ENCODE results near the gene RUNX2. TPM values are rescaled to one million over a fixed set of nuclear protein-coding genes. Genes with fewer than 3 reads are reported as not detected.
"Not testable (repeated sequence)": the region's sequence is repeated elsewhere in the genome, so short reads cannot be mapped to it uniquely, and the experiment has no call there.

RUNX2 gene
- total RNA-seq, 1 donor from 2014 or later: under 0.01 TPM

DNA sequence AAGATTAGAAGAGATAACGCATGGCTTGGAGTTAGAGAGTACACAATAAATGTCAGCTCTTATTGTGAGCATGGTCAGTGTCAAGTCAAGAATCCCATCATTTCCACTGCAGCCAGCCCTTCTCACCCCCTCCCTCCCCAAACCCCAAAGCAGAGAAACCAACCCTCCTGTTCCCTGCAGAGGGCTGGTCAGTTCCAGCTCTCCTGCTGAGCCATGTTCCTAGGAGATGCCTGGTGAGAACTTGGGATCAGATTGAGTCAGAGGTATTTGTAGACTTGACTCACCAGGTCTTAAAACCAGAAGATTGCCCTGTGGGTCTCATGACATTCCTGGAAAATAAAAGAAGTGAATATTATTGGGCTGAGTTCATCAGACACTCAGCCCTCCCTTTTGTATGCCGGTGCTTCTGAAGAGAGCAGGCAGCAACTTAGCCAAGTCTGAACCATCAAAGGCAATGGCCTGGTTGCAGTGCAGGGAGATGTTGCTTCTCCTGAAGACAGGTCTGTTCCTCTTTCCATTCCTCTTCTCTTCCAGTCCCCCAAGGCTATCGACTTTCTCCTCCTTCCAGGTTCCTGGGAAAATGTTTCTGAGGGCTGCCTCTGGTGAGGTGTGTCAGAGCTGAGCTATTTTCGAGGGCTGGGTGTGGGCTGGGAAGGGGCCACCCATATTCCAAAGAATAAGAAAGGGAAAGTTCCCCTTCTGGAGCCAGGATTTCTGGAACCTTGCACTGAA is 327.8 kb downstream of the RUNX2 start:
- peak; percentile 54 for DNase-seq

DNA sequence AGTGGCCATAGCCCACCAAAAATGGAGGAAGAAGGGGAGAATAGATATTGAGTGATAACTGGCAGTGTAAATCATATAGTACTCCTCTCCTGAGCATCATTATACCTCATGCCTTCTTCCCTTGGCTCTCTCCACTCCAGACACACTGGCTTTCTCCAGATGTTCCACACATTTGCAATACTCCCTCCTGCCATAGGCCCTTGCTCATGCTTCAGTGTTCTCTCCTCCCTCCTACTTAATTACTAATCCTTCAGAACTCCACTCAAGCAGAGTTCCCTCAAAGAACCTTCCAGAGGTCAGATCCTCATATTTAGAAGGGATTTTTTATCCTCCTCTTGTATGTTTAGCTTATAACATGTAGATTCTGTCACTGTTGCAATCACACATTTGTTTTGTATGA is 329.1 kb downstream of the RUNX2 start:
- no peak for DNase-seq

DNA sequence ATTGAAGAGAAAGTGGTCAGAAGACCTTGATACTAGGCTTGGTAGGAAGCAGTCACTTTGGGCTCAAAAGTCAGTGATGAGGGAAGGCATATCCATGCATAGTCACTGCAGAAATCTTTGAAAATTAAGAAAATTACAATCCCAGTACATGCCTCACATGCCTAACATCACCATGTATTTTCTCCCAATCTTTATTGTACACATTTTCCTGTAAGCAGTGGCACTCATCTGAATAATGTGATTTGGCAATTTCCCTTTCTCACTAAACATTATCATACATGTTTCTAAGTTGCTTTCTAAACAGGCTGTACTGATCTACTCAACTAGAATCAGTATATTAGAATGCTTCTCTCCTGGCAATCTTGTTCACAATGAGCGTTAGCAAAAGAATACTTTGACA is 330.3 kb downstream of the RUNX2 start:
- DNase-seq: no peak

DNA sequence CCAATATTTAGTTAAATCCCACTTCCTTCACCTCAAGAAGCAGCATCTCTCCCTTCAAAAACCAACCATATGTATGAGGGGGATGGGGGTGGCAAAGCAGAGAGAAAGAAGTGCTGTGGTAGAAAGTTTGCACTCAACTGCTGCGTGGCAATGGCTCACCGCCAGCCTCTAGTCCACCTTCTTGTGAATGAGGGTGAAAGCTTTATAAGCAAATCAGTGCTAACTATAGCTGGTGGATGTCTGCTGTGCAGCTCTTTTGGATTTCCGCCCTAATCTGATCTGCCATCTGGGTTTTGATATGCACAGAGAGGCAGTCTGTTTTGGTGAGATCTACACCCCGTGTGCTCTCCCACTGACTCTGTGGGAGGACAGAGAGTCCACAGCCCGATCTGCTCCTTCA is 330.8 kb downstream of the RUNX2 start:
- no peak for DNase-seq

DNA sequence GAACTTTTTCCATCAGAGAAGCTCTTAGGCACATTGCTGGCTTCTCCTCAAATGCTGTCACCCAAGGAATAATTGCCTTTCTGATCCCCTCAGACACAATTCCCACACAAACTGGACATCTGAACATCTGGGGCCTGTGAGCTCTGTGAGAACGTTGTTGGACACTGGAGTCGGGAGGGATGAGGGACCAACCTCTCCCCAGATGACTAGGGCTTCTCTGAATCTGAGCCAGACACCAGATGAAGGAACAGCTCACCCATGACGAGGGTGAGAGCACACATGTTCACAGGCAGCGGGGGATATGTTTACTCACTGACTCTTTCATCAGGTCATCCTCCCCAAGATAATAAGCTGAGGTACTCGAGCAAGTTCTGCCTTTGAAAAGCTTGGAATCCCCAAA is 333.5 kb downstream of the RUNX2 start:
- no peak for DNase-seq

DNA sequence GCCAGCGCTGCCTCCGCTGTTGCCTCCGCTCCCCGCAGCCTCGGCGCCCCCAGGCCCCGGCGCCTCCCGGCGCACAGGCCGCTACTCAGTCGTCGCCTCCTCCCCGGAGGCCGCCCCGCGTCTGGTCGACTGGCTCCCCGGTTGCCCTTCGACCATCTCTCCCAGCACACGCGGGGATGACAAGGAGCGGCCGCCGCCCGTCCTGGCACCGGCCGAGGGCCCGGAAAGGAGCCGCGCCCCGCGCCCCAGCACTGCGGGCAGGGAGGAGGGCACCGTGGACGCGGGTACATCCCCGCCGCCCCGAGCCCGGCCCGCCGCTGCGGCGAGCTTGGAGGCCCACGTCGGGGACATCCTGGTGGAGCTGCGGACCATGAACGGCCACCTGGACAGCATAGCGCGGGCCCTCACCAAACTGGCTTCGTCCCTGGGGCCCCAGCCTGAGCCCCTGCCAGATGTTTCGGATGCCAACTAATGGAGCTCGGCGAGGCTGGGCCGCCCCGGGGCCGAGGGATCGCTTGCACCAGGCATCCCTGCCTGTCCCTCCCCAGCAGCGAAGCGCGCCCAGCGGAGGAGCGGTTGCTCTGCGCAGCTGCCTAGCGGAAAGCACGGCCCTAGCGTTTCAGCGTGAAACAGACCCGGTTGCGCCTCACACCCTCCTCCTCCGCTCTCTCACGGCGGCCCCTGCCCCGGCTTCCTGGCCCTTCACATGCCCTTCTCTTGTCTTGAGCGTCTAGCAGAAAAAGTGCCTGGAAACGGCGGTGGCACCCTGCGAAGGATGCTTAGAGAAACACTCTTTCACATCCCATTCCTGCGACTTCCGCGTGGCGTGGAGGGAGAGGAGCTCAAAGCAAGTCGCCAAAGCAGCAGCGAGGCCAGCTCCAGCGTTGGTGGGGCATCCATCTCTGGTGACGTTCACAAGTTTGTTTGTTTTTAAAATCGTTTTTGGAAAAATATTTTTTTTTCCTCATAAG is 335.4 kb downstream of the RUNX2 start:
- peak; percentile 58 for DNase-seq

DNA sequence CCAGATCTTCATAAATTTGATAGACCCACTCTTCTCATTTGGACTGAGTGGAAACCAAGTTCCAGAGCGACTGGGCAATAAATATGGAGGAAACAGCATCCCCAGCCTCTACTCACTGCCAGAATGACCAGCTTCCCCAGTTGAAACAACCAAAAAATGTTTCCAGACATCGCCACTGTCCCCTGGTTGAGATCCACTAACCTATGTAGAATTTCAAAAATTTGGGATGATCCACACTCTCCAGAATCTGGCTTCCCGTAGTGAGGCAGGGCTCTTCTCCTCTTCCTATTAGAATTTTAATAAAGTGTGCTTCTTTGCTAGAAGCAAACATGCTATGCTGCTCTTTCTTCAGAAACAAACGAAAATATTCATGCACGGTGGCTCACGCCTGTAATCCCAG is 336.6 kb downstream of the RUNX2 start:
- DNase-seq: no peak

DNA sequence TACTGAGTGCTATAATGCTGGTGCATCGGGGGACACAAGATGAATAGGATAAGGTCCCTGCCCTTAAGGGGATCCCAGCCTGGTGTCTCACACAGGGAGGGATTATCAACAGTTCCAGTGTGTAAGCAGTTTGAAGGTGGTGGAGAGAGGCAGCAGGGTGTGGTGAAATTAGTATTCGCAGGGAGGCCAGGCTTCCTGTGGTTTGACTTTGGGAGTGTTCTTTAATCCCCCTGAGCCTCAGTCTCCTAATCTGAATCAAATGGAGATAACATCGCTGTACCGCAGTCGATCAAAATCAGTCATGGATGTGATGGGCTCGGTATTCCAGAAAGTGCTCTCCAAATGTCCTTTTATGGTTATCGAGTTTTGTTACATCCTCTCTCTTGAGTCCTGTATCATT is 337.7 kb downstream of the RUNX2 start:
- no peak for DNase-seq

DNA sequence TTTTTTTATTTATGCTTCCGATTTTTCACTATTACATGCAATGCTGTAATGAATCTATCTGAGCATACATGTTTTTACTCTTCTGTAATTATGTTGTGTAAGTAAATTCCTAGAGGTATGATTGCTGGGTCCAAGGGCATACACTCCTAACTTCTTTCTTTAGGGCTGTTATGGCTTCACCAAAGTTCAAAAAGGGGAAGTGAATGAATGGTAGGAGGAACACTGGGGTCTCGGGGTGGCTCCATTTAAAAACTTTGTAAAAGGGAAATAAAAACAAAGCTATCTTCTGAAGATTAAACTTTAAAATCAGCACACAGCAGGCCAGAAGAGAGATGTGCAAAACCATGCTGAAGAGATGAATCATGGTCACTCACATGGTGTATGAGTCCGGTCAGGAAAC is 338.7 kb downstream of the RUNX2 start:
- no peak for DNase-seq

DNA sequence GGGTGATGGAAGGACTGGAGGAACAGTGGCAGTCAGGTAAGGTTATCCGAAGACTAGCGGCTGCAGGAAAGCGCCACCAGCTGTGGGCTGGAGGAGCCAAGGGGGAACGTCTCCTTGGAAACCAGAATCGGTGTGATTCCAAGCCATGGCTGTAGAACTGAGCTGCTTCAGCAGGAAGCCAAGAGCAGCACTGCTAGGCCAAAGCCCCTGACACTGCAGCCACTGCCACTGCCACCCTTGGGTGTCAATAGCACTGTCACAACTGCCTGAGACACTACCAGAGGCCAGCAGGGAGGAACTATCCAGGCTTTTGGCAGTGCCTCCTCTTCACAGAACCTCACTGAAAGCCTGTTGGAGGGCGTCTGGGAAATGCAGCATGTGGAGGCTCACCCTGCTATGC is 339.2 kb downstream of the RUNX2 start:
- DNase-seq: no peak

DNA sequence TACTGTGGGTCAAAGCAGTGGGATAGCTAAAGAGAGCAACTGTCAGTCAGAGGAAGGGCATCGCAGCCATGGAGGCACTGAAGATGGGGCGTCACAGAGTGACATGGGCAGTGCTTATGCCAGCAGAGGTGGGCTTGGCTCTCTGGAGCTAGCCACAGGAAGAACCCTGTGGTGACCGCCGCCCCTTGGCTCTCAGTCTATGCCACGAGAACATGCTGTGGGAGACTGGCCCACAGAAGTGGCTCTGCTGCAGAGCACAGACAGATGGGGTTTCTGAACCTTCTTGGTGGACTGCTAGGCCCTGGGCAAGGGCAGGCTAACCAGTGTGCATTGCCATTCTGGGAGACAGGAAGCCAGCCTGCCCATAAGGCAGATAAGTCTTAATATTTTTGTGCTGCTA is 339.6 kb downstream of the RUNX2 start:
- DNase-seq: no peak

DNA sequence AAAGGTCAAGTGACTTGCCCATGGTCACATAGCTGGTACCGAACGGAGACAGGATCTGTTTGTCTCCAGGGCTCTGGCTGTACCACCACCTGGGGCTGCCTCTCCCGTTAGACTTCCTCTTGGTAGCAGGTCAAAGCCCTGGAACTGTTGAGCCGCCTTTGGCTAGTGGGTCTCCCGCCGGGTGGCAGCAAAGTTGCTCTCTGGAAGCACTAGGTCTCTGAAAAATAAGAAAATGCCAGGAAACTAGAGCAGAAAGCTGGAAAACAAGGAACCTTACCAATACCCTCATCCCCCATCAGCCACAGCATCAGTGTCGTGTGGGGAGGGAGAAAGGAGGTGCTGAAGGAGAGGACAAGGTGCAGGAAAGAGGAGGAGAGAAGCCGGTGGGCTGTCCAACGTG is 340.6 kb downstream of the RUNX2 start:
- DNase-seq: no peak

DNA sequence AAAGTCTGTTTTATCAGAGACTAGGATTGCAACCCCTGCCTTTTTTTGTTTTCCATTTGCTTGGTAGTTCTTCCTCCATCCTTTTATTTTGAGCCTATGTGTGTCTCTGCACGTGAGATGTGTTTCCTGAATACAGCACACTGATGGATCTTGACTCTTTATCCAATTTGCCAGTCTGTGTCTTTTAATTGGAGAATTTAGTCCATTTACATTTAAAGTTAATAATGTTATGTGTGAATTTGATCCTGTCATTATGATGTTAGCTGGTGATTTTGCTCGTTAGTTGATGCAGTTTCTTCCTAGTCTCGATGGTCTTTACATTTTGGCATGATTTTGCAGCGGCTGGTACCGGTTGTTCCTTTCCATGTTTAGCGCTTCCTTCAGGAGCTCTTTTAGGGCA is 345.0 kb downstream of the RUNX2 start:
- DNase-seq: not testable (repeated sequence)

DNA sequence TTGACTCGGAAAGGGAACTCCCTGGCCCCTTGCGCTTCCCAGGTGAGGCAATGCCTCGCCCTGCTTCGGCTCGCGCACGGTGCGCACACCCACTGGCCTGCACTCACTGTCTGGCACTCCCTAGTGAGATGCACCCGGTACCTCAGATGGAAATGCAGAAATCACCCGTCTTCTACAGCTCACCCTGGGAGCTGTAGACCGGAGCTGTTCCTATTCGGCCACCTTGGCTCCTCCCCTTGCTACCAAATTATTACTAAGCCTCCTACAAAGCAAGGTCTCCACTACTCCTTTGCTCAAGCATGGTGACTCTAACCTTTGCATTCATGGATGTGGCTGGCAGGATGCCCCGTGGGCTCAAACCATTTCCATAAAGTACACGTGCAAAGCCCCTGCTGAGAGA is 347.0 kb downstream of the RUNX2 start:
- DNase-seq: not testable (repeated sequence)

DNA sequence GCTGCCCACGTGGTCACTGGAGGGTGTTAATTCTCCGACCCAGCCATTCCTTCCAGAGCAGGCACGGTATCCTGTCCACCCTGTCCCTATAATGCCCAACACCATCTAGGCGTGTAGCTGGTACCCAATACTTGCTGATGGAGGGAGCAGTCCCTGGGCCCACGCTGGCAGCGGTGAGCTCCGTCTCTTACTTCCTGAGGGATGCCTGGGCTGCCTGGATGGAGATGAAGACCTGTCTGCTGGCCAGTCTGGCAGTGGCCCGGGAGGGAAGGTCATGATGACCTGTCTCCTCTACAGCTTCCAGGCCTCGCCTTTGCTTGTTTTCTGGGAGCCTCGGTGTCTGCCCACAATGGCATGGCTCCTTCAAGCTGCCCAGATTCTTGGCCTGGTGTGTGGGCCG is 347.5 kb downstream of the RUNX2 start:
- no peak for DNase-seq

DNA sequence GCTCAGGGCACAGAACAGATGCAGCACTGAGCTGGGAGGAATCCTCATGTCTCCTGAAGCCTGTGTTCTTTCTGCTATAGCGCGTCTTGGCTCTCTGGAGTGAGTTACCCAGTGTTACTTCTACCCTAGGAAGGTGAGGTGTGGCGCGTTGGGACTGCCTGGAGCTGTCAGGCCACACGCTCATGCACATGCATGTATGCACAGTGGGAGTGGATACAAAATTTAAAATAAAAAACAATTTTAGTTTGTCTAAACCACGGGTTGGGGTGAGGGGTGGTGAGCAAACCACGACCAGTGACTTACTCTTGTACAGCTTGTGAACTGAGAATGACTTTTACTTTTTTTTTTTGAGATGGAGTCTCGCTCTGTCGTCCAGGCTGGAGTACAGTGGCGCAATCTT is 348.2 kb downstream of the RUNX2 start:
- DNase-seq: no peak

DNA sequence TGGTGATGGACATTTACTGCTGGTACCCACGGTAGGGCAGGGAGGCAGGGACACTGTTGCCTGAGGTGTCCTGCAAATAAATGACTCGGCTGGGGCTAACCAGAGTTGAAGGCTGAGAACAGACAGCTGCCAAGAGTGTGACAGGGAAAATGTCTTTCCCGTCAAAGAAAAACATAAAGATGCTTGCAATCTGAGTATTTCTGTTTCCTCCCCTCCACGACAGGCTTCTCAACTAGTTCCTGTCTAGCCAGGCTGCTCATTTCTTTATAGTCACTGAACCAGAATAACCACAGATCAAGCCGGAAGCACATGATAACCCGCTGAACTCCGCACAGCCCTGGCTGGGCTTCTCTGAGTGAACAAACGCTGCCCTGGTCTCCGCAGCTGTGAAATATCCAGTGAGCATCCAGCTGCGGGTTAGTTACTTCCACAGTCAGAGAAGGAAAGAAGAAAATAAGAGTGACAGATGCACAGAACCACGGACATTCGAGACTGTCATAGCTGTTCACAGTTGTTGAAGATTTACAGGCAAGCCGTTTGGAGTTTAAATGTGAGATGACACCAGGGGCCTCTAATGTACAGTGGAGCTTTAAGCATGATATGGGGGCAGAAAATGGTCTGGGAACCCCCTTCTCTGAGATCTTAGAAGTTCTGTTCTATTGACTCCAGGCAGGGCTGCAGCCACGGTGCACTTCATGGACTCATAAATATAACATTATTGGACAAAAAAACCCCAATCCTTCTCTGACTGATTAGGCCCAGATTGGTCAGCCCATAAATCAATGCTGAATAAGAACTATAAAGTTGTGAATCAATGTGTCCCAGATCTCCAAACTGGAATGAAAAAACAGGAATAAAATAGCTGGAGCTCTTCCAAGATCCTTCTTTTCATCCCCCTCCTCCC is 349.5 kb downstream of the RUNX2 start:
- DNase-seq: peak; percentile 83

DNA sequence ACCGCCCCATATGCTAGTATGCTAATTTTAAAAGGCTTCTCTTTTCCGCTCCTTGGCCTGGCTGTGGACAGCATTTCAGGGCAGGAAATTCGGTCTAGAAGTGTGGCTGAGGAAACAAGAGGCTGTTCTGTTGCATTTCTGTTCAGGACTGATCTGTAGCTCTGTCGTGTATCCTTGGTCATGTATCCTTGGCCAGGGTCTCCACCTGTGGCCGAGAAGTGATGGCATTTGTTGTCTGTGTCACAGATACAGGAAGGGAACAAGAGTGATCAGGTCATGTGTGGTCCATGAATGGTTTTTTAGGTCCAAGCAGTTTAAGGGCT is 350.1 kb downstream of the RUNX2 start:
- DNase-seq: no peak

DNA sequence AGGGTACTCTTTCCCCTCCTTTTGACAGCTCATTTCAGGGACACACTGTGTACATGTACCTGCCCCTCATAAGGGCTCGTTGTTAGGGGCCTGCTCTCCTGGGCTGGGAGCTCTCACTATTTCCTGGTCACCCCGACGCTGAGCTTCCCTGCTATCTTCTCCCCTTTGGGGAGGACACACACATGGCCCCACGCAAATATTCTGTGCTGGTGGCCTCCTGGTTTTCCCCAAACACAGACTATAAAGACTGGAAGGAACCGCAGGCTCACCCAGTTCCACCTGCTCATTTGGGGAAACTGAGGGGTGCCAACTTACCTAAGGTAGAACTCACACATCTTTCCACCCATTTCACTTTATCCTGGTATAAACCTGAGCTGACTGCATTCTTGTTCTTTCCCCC is 351.0 kb downstream of the RUNX2 start:
- DNase-seq: no peak

DNA sequence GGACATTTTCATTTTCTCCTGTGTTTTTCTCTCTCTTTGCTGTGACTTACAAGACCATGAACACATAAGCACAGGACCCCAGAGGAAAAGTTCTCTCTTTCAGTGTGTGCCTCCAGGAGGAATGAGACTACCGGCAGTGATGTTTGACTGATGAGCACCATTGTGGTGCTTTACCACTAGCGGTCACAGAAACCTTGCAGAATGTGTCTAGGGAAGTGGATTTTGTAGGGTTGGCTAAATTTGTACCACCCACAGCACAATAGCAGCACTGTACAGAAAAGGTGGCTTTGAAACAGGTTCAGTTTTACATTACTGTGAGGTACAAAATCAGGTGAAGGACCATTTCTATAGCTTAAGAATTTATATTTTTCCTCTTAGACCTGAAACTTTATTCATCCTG is 351.5 kb downstream of the RUNX2 start:
- no peak for DNase-seq

DNA sequence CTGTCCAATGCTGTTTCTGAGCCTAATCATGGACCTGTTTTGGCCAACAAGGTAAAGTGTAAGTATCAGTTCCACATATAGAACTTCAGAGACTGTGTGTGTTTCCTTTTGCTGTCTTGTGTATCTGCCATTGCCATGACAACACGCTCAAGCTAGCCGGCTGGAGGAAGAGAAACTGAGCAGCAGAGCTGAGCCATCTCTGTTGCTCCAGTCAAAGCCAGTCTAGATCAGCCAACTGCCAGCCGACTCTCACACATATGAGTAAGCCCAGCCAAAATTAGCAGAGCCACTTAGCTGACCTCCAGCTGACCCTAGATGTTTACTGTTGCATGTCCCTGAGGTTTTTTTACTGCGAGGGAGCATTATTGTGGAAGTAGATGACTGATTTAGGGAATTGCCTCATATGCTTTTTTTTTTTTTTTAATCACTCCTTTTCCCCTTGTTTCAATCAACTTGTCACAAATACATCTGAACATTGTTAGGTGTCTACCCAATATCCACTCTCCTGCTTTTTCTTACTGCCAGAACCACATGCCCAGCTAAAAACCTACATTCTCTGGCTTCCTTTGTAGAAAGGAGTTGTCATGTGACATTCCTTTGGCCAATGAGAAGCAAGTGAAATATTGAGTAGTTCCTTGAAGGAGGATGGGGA is 353.9 kb downstream of the RUNX2 start:
- DNase-seq: no peak

DNA sequence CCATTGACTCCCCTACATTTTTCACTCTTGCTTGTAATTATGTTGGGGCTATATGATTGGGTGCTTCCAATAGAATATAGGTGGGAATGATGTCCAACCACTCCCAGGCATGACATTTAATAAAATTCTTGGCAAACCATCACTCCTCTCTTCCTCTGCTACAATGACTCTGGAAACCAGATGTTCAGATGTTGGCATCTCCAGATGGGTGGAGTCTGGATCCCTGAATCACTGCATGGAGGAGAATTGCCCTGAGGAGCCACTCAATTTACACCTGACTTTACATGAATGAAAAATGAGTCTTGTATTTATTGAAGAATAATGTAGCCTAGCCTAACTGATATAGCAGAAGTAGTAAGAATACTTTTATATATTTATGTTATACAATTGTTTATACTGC is 356.3 kb downstream of the RUNX2 start:
- DNase-seq: no peak

DNA sequence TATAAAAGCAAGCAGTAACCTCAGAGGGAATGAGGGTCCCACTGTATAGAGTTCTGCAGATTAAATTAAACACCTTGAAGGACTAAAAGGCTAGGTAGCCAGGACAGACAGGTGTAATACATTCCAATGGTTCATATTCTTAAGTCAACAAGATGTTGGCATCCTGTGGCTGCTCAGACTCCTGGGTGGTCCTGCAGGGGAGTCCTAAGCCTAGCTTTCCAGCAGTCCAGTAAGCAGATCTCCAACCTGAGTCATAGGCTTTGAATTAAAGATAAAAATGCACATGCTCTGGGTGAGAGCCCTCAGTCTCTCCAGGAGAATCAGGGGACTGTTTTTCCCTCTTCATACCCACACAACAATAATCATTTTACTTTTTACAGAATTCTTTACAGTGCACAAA is 356.9 kb downstream of the RUNX2 start:
- no peak for DNase-seq
